NCI-H2227 treated with DMSO at 0.1 percent for 48 hours (cell line): ENCODE results near the gene UGT1A6.

Experiments used
- DNase-seq: peaks from one replicate; lab custom pipeline; 2025; lab: John Stamatoyannopoulos, UW

The UGT1A6 gene

GRCh38 chr2:233821196-233821595 lies 128.5 kb downstream of the UGT1A6 start:
- DNase-seq = no peak

- no peak for DNase-seq
Measured at GRCh38 chr2:233821709-233822100, 129.0 kb downstream of the UGT1A6 start.

GRCh38 chr2:233822101-233822771 lies 129.5 kb downstream of the UGT1A6 start:
- no peak for DNase-seq
